ENCODE data around the gene PWWP2B. TPM values are rescaled to one million over a fixed set of nuclear protein-coding genes. Genes with fewer than 3 reads are reported as not detected.

Gene PWWP2B
- total RNA-seq, 1 donor from 2014 or later = 12.0 TPM

- Histone ChIP-seq H4K20me1 (ENCODE audit: insufficient read depth, low read length) (no peaks in the 10 kb centered on the region), H3K27ac (ENCODE audit: low read depth, low read length) (peak overlapping the region; percentile 76), H3K4me3 (ENCODE audit: insufficient read depth, low read depth, low read length) (no peak overlapping the region), H3K4me1 (ENCODE audit: insufficient read depth, low read length) (peaks cover 17% of the 10 kb centered on the region), H3K4me2 (ENCODE audit: low read length) (no peak overlapping the region), H3K79me2 (ENCODE audit: insufficient read depth, low read length) (no peaks in the 10 kb centered on the region), H3K27me3 (ENCODE audit: insufficient read depth, low read length) (no peaks in the 10 kb centered on the region), H3K36me3 (ENCODE audit: insufficient read depth, low read length) (no peaks in the 10 kb centered on the region), H3K9ac (ENCODE audit: low read length) (peak overlapping the region; percentile 71), H2AFZ (ENCODE audit: low read depth, low read length) (no peak overlapping the region), H3K9me3 (ENCODE audit: insufficient read depth, low read depth, low read length) (peaks cover 2% of the 10 kb centered on the region)
- FAIRE-seq (no peak), DNase-seq (ENCODE audit: low read depth) (no peak)
- H3K27me3 Mint-ChIP-seq (ENCODE audit: low read depth, unreplicated experiment) = no peaks in the 10 kb centered on the region
- H3K27ac Mint-ChIP-seq (ENCODE audit: unreplicated experiment) = no peak overlapping the region
- H3K36me3 Mint-ChIP-seq (ENCODE audit: low read depth, unreplicated experiment) = no peaks in the 10 kb centered on the region
- no peak for TF ChIP-seq CTCF (IDR thresholded peaks at IDR 0.05; ENCODE audit: insufficient read depth, low read depth, low read length)
- no peak for TF ChIP-seq EZH2 (IDR thresholded peaks at IDR 0.05; ENCODE audit: insufficient read depth, low read length)
- peaks cover 3% of the 10 kb centered on the region for H3K9me3 Mint-ChIP-seq (ENCODE audit: unreplicated experiment)
- no peak overlapping the region for H3K4me3 Mint-ChIP-seq (ENCODE audit: unreplicated experiment)
- peaks cover 2% of the 10 kb centered on the region for H3K4me1 Mint-ChIP-seq (ENCODE audit: low read depth, unreplicated experiment)
These were observed 49.9 kb downstream of the PWWP2B start for GRCh38 chr10:132446661-132447445.

GRCh38 chr10:132447446-132448247 lies 50.6 kb downstream of the PWWP2B start:
- FAIRE-seq (no peak), DNase-seq (ENCODE audit: low read depth) (peak; percentile 88)
- Histone ChIP-seq H3K4me1 (ENCODE audit: insufficient read depth, low read length) (peaks cover 17% of the 10 kb centered on the region), H2AFZ (ENCODE audit: low read depth, low read length) (peak overlapping the region; percentile 71), H3K9me3 (ENCODE audit: insufficient read depth, low read depth, low read length) (no peaks in the 10 kb centered on the region), H4K20me1 (ENCODE audit: insufficient read depth, low read length) (no peaks in the 10 kb centered on the region), H3K36me3 (ENCODE audit: insufficient read depth, low read length) (no peaks in the 10 kb centered on the region), H3K4me3 (ENCODE audit: insufficient read depth, low read depth, low read length) (no peak overlapping the region), H3K79me2 (ENCODE audit: insufficient read depth, low read length) (no peaks in the 10 kb centered on the region), H3K27ac (ENCODE audit: low read depth, low read length) (peak overlapping the region; percentile 76), H3K27me3 (ENCODE audit: insufficient read depth, low read length) (no peaks in the 10 kb centered on the region), H3K4me2 (ENCODE audit: low read length) (peak overlapping the region; percentile 15), H3K9ac (ENCODE audit: low read length) (peak overlapping the region; percentile 71)
- H3K36me3 Mint-ChIP-seq (ENCODE audit: low read depth, unreplicated experiment) = no peaks in the 10 kb centered on the region
- H3K4me1 Mint-ChIP-seq (ENCODE audit: low read depth, unreplicated experiment) = peaks cover 2% of the 10 kb centered on the region
- H3K27me3 Mint-ChIP-seq (ENCODE audit: low read depth, unreplicated experiment) = no peaks in the 10 kb centered on the region
- peak overlapping the region; percentile 81 for H3K27ac Mint-ChIP-seq (ENCODE audit: unreplicated experiment)
- TF ChIP-seq EZH2 (IDR thresholded peaks at IDR 0.05; ENCODE audit: insufficient read depth, low read length) (no peak), CTCF (IDR thresholded peaks at IDR 0.05; ENCODE audit: insufficient read depth, low read depth, low read length) (no peak)
- no peaks in the 10 kb centered on the region for H3K9me3 Mint-ChIP-seq (ENCODE audit: unreplicated experiment)
- H3K4me3 Mint-ChIP-seq (ENCODE audit: unreplicated experiment) = no peak overlapping the region
